ENCODE results near the gene GNA15. TPM values are rescaled to one million over a fixed set of nuclear protein-coding genes. Genes with fewer than 3 reads are reported as not detected.

Gene GNA15
- total and polyA plus RNA-seq, 2 of the 8 experiments (the other 6 are each of a cell fraction or from before 2014, with no cell fraction given) = 0.26 to 0.45 TPM

DNA sequence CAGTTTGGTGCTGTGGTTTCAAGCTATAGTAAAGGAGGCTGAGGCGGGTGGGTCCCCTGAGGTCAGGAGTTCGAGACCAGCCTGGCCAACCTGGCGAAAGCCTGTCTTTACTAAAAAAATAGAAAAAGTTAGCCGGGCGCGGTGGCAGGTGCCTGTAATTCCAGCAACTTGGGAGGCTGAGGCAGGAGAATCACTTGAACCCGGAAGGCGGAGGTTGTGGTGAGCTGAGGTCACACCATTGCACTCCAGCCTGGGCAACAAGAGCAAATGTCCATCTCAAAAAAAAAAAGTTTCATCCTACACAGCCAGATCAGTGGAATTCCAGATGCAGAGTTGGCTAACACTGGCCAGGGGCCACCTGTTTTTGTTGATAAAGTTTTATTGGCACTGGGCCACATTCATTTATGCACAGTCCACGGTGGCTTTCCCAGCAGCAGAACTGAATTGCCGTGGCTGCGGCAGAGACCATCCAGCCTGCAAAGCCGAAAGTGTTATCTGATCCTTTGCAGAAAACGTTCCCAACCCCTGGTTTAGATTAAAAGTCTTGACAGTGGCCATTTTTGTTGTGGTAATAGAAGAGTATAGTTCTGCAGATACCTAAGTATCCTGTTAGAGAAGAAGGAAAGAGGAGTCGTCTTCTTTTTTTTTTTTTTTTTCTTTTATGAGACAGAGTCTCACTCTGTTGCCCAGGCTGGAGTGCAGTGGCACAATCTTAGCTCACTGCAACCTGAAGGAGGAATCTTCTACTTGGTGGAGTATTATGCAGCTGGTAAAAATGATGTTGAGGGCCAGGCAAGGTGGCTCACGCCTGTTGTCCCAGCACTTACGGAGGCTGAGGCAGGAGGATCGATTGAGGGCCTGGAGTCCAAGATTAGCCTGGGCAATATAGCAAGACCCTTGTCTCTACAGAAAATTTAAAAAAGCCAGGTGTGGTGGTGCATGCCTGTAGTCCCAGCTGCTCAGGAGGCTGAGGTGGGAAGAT lies 58.6 kb downstream of the GNA15 start (continued):
- TF ChIP-seq CHD1 (IDR thresholded peaks at IDR 0.05; ENCODE audit: low read depth, low read length) (no peak), KDM1A (IDR thresholded peaks at IDR 0.05; ENCODE audit: borderline replicate concordance, low read length) (no peak), SUZ12 (IDR thresholded peaks at IDR 0.05; ENCODE audit: low read length) (no peak), JUND (IDR thresholded peaks at IDR 0.05; ENCODE audit: low read length) (no peak), POU5F1 (IDR thresholded peaks at IDR 0.05; ENCODE audit: low read depth, low read length) (no peak)
